Measurements from ENCODE around the gene SEMA5A.

SEMA5A gene

GRCh38 chr5:8993031-8993430 is 552.8 kb downstream of the SEMA5A start:
- no peak for DNase-seq (ENCODE audit: low read depth)
